PC-3 (cell line): Measurements from ENCODE around the gene PCDH8. TPM values are rescaled to one million over a fixed set of nuclear protein-coding genes. Genes with fewer than 3 reads are reported as not detected.

Experiments
- ATAC-seq: fragments of 200-7000 bp; cut with Tn5 transposase; 2 replicates; pipeline ENCODE4 v1.9.1; 2020; ENCODE audit warnings: mild to moderate bottlenecking, moderate library complexity
- BruUV-seq: library from RNA; stranded (reverse); fragments of 400-500 nt; replicated peaks from 2 replicates; lab custom pipeline; 2021; lab: Mats Ljungman, UMichigan
- CTCF ChIA-PET: fragments of 300-600 bp; sonication (Branson Sonifier 250); formaldehyde crosslinking; loops from one replicate; lab custom pipeline; 2022; ENCODE audit warnings: antibody characterized with exemption; lab: Charles Lee
- POLR2A ChIA-PET: fragments of 300-600 bp; sonication (Branson Sonifier 250); formaldehyde crosslinking; loops from one replicate; lab custom pipeline; 2022; ENCODE audit warnings: antibody characterized with exemption; ENCODE audit not compliant: unreplicated experiment; lab: Charles Lee
- DNase-seq: peaks from one replicate; pipeline ENCODE4 v3.0.0-alpha.2; 2015
- H2AFZ ChIP-seq: fragments of 300-600 bp; sonication (generic); 2 replicates; pipeline ENCODE4 v1.6.0; 2016; ENCODE audit warnings: antibody characterized with exemption, low read length
- H3F3A ChIP-seq: fragments of 300-600 bp; sonication (generic); one replicate; pipeline ENCODE4 v1.6.0; 2017; ENCODE audit warnings: antibody characterized with exemption, low read length, control low read depth, mild to moderate bottlenecking; ENCODE audit not compliant: unreplicated experiment
- H3K27ac ChIP-seq: fragments of 300-600 bp; sonication (generic); 2 replicates; pipeline ENCODE4 v1.5.1; 2016; ENCODE audit warnings: mild to moderate bottlenecking, low read length
- H3K27me3 ChIP-seq: fragments of 300-600 bp; sonication (generic); 2 replicates; pipeline ENCODE4 v1.6.1; 2016; ENCODE audit warnings: low read length, mixed read lengths
- H3K36me3 ChIP-seq: fragments of 300-600 bp; sonication (generic); 2 replicates; pipeline ENCODE4 v1.6.1; 2016; ENCODE audit warnings: low read depth, mixed run types, low read length, mixed read lengths
- H3K4me1 ChIP-seq: fragments of 300-600 bp; sonication (generic); 2 replicates; pipeline ENCODE4 v1.5.1; 2016; ENCODE audit warnings: low read length; ENCODE audit not compliant: insufficient read depth
- H3K4me2 ChIP-seq: fragments of 300-600 bp; sonication (generic); 2 replicates; pipeline ENCODE4 v1.6.0; 2016; ENCODE audit warnings: low read length
- H3K4me3 ChIP-seq: fragments of 300-600 bp; sonication (generic); 2 replicates; pipeline ENCODE4 v1.5.1; 2016; ENCODE audit warnings: mild to moderate bottlenecking, low read length, mixed read lengths
- H3K79me2 ChIP-seq: fragments of 300-600 bp; sonication (generic); 2 replicates; pipeline ENCODE4 v1.6.1; 2017; ENCODE audit warnings: low read length, mixed read lengths
- H3K9ac ChIP-seq: fragments of 300-600 bp; sonication (generic); 2 replicates; pipeline ENCODE4 v1.6.0; 2016; ENCODE audit warnings: mild to moderate bottlenecking, low read length
- H3K9me2 ChIP-seq: fragments of 300-600 bp; sonication (generic); replicated peaks from 2 replicates; pipeline ENCODE4 v1.6.1; 2016; ENCODE audit warnings: mixed run types, low read length, mixed read lengths
- H3K9me3 ChIP-seq: fragments of 300-600 bp; sonication (generic); 2 replicates; pipeline ENCODE4 v1.6.1; 2016; ENCODE audit warnings: low read length, mixed read lengths
- H4K20me1 ChIP-seq: fragments of 300-600 bp; sonication (generic); 2 replicates; pipeline ENCODE4 v1.6.1; 2016; ENCODE audit warnings: low read length, mixed read lengths
- EZH2 ChIP-seq: fragments of 300-600 bp; sonication (generic); IDR thresholded peaks from one replicate; pipeline ENCODE4 v1.6.1; 2017; ENCODE audit warnings: antibody characterized with exemption, mild to moderate bottlenecking, low read length; ENCODE audit not compliant: unreplicated experiment
- EZH2phosphoT487 ChIP-seq: fragments of 300-600 bp; sonication (generic); IDR thresholded peaks from 2 replicates; pipeline ENCODE4 v1.6.1; 2018; ENCODE audit warnings: mild to moderate bottlenecking, antibody characterized with exemption, low read length, borderline replicate concordance
- intact Hi-C: fragments of 100-400 bp; cut with micrococcal nuclease; formaldehyde crosslinking; loops from 2 replicates; pipeline ENCODE4 v1.9.0; 2023
- total RNA-seq: library from RNA; depleted of rRNA; stranded (reverse); fragments of >200 nt; gene quantifications from 2 replicates; pipeline ENCODE4 v1.2.3, GENCODE V29; 2014
- TF ChIP-seq, protein P1 (sequence below): fragments of 300-600 bp; sonication (generic); conservative IDR thresholded peaks from 2 replicates; pipeline ENCODE4 v1.5.1; 2017; ENCODE audit warnings: antibody characterized with exemption, low read depth, mild to moderate bottlenecking, low read length

PCDH8 gene
- total RNA-seq, 1 experiment from 2014 or later: not detected

DNA sequence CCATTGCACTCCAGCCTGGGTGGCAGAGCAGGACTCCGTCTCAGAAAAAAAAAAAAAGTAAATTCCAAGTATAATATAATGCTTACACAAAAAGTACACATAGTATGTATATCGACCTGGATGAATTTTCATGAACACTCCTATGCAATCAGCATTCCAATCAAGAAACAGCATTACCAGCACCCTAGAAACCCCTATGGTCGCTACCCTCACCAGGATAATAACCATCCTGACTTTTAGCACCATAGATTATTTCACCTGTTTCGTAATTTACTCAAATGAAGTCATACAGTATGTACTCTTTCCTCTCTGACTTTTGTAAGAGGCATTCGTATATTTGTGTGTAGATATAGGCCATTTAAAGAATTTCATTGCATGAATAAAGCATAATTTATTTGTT is 47.6 kb downstream of the PCDH8 start:
- CTCF ChIA-PET: no interaction called here
- TF ChIP-seq EZH2phosphoT487 (no peak), EZH2 (no peak)
- TF ChIP-seq, protein P1, sequence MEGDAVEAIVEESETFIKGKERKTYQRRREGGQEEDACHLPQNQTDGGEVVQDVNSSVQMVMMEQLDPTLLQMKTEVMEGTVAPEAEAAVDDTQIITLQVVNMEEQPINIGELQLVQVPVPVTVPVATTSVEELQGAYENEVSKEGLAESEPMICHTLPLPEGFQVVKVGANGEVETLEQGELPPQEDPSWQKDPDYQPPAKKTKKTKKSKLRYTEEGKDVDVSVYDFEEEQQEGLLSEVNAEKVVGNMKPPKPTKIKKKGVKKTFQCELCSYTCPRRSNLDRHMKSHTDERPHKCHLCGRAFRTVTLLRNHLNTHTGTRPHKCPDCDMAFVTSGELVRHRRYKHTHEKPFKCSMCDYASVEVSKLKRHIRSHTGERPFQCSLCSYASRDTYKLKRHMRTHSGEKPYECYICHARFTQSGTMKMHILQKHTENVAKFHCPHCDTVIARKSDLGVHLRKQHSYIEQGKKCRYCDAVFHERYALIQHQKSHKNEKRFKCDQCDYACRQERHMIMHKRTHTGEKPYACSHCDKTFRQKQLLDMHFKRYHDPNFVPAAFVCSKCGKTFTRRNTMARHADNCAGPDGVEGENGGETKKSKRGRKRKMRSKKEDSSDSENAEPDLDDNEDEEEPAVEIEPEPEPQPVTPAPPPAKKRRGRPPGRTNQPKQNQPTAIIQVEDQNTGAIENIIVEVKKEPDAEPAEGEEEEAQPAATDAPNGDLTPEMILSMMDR: no peak
- Histone ChIP-seq H3K27me3 (peaks cover 24% of the 10 kb centered on the region), H3F3A (no peaks in the 10 kb centered on the region), H3K4me1 (no peaks in the 10 kb centered on the region), H3K79me2 (no peaks in the 10 kb centered on the region), H3K4me3 (no peak overlapping the region), H3K9ac (no peak overlapping the region), H3K4me2 (no peak overlapping the region), H2AFZ (no peak overlapping the region), H3K9me3 (no peaks in the 10 kb centered on the region), H3K36me3 (no peaks in the 10 kb centered on the region), H4K20me1 (no peaks in the 10 kb centered on the region), H3K9me2 (no peaks in the 10 kb centered on the region), H3K27ac (no peak overlapping the region)
- DNase-seq: no peak
- ATAC-seq: no peak
- POLR2A ChIA-PET: no interaction called here
- intact Hi-C loops: no loop called here
- no TSS peak for BruUV-seq

DNA sequence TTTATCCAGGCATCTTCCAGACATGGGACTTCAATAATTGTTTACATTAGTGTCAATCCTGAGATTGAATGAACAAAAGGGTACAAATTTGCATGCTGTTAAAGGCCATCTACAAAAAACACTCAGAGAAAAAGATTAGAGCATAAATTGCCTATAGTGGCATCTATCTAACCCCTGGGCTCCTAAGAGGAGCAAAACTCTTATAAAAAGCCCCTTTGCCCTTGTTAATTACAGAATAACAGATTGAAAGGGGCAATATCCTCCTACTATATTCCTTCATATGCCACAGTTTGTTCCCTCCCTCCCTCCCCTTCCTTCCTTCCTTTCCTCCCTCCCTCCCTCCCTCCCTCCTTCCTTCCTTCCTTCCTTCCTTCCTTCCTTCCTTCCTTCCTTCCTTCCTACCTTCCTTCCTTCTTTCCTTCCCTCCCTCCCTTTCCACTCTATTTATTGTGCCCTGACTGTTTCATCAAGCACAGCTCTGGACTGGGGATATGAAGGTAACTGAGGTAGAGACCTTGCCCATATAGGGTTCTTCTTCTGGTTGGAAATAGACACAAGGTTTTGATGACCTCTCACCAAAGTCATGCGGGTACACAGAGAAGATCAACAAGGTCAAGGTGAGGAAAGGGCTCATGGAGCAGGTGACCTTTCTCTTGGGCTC is 49.5 kb downstream of the PCDH8 start:
- H3F3A ChIP-seq: no peaks in the 10 kb centered on the region
- intact Hi-C loops: no loop called here
- DNase-seq: no peak
- H3K79me2 ChIP-seq: no peaks in the 10 kb centered on the region
- no TSS peak for BruUV-seq
- no peaks in the 10 kb centered on the region for H3K36me3 ChIP-seq
- TF ChIP-seq EZH2 (no peak), EZH2phosphoT487 (no peak)
- TF ChIP-seq, protein P1: no peak
- no peak for ATAC-seq
- POLR2A ChIA-PET: no interaction called here
- no peaks in the 10 kb centered on the region for H4K20me1 ChIP-seq
- H3K4me1 ChIP-seq: no peaks in the 10 kb centered on the region
- H3K9me2 ChIP-seq: no peaks in the 10 kb centered on the region
- no peak overlapping the region for H3K4me2 ChIP-seq
- CTCF ChIA-PET: no interaction called here
- H3K4me3 ChIP-seq: no peak overlapping the region
- H3K9me3 ChIP-seq: no peaks in the 10 kb centered on the region
- H3K9ac ChIP-seq: no peak overlapping the region
- no peak overlapping the region for H3K27ac ChIP-seq
- no peak overlapping the region for H2AFZ ChIP-seq
- H3K27me3 ChIP-seq: peaks cover 26% of the 10 kb centered on the region

DNA sequence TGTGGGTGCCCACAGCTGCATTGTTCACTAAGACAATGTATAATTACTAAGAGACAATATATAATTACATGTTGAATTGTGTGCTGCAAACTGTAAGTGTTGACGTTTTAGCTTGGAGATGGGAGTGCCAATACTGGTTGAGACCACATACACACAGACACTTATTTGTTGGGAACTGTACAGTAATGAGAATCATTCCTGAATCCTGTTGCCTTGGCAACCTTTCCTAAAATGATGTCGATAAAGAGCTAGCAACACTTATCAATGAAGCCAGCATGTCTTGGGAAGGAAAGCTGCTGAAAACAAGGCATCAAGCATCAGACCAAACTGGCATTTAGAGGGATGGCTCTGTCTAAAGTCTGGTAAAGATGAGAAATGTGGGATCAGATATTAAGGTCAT is 51.3 kb downstream of the PCDH8 start:
- Histone ChIP-seq H3K9me2 (no peaks in the 10 kb centered on the region), H3K36me3 (no peaks in the 10 kb centered on the region), H2AFZ (no peak overlapping the region), H4K20me1 (no peaks in the 10 kb centered on the region), H3K27ac (no peak overlapping the region), H3K9ac (no peak overlapping the region), H3K27me3 (peaks cover 26% of the 10 kb centered on the region), H3K79me2 (no peaks in the 10 kb centered on the region), H3K9me3 (no peaks in the 10 kb centered on the region), H3K4me3 (no peak overlapping the region), H3F3A (no peaks in the 10 kb centered on the region), H3K4me2 (no peak overlapping the region), H3K4me1 (no peaks in the 10 kb centered on the region)
- POLR2A ChIA-PET: no interaction called here
- BruUV-seq: no TSS peak
- ATAC-seq (no peak), DNase-seq (no peak)
- intact Hi-C loops: no loop called here
- CTCF ChIA-PET: no interaction called here
- no peak for TF ChIP-seq EZH2
- no peak for TF ChIP-seq EZH2phosphoT487
- TF ChIP-seq, protein P1: no peak
